Astrocyte of the spinal cord (primary cell): ENCODE measurements around the gene SLX4IP.

Source experiments
- DNase-seq: peaks from one replicate; pipeline ENCODE4 v3.0.0; 2011; ENCODE audit warnings: low read depth, low spot score
- H3K4me3 ChIP-seq: 2 replicates; pipeline ENCODE4 v1.5.1; 2011; ENCODE audit warnings: low read depth, mild to moderate bottlenecking, low read length, moderate library complexity
- in situ Hi-C: cut with HindIII; loops from 2 replicates; pipeline ENCODE4 v1.10.0; 2017; ENCODE audit warnings: low sequenced_read_pairs
- TF ChIP-seq, protein P1 (sequence below): IDR thresholded peaks from 2 replicates; pipeline ENCODE4 v1.5.1; 2012; ENCODE audit warnings: low read depth, mild to moderate bottlenecking, low read length, inconsistent platforms

The SLX4IP gene

DNA sequence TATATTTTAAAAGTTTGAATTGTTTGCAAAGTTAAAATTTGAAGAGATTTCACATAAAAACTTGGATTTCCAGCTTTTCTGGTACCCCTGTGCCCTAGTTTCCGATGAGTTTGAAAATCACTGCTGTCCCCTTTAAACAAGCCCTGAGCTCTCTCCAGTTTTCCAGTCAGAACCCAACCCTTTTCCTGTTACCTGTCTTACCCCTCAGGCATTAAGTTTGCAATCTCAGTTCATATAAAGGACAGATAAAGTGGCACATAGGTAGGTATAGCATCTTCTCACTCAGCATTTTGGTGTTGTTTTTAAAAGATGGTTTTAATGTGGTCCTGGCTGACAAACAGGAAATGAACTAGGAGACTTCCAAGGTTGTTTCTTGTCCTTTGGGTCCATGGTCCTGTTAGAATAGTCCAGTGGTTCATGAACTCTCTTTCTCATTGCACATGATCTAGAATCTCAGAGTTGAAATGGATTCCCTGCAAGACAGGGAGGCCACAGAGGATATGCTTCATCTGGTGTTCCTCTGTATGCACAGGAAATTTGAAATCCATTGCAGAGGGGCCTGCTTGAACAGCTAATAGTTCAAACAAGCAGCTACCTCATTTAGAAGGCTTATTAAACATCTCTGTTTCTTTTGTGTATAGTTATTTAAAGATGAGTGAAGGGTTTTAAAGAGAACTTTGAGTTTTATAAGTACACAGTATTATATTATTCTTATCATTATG lies 156.0 kb downstream of the SLX4IP start:
- DNase-seq, result no peak
- TF ChIP-seq, protein P1, sequence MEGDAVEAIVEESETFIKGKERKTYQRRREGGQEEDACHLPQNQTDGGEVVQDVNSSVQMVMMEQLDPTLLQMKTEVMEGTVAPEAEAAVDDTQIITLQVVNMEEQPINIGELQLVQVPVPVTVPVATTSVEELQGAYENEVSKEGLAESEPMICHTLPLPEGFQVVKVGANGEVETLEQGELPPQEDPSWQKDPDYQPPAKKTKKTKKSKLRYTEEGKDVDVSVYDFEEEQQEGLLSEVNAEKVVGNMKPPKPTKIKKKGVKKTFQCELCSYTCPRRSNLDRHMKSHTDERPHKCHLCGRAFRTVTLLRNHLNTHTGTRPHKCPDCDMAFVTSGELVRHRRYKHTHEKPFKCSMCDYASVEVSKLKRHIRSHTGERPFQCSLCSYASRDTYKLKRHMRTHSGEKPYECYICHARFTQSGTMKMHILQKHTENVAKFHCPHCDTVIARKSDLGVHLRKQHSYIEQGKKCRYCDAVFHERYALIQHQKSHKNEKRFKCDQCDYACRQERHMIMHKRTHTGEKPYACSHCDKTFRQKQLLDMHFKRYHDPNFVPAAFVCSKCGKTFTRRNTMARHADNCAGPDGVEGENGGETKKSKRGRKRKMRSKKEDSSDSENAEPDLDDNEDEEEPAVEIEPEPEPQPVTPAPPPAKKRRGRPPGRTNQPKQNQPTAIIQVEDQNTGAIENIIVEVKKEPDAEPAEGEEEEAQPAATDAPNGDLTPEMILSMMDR, result no peak
- in situ Hi-C loops, result no loop called here
- H3K4me3 ChIP-seq, result no peak overlapping the region

DNA sequence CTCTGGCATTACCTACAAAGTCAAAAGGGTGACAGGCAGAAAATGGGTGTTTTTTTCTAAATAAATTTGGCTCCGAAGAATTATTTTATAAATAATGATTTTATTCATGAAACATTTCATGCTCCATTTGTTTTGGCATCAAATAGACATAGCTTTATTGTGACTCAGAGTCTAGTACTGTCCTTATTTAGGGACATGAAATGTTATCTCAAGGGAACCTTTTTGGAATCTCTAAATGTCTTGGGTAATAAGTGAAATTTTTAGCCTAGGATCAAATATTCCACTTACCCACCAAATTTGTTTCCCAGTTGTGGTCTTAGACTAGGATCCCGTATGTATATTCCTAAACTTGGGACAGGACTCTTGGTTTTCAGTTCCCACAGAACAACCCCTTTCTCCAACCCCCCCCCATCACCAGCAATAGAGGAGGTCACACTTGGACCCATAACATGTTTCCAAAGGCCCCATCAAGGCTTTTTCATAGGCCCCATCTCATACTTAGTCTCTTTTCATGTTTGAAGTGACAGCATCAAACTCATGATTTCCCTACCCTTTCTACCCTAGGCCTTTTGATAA lies 156.9 kb downstream of the SLX4IP start:
- DNase-seq, result no peak
- TF ChIP-seq, protein P1, result no peak
- no peak overlapping the region for H3K4me3 ChIP-seq
- in situ Hi-C loops, result no loop called here

DNA sequence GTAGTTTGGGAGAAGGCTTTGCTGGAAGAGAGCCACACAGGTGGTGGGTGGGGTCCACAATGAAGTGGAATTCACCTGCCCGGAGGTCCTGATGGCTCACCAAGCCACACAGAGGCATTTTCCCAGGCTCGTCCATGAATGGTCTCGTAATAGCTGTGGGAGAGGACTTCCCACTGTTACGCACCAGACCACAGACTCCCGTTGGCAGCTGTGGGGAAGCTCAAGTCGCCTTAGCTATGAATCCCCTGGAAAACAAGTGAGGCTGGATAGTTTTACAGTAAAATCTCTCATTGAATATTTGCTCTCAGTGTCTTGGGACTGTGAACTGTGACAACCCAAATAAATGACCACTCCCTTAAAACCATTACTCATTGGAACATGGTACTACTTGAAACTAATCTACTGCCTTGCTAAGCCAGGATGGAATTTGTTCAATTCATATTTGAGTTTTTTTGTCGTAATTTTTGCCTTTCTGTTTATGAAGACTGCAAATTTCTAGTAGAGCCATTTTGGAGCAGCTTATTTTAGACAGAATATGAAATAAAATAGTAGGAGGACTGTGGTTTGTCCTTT lies 159.3 kb downstream of the SLX4IP start:
- TF ChIP-seq, protein P1, result no peak
- in situ Hi-C loops, result no loop called here
- H3K4me3 ChIP-seq, result no peak overlapping the region
- DNase-seq, result peak; percentile 79

DNA sequence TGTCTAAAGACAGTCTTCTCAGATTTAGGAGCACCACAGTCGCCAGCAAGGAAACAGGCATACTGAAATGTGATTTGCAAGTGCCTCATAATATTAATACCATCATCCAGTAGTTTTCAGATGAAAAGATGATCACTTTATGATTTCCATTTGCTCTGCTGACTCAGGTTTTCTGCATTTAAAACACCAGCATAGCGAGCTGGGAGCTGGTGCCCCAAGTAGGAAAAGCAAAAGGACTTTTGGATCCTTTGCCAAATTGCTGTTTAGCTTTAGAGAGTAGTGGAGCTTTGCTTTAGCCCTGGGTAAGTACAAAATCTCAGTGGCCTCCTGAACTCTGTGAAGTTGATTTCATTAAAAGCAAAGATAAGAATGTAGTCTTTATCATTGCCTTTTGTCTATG lies 160.2 kb downstream of the SLX4IP start:
- in situ Hi-C loops, result no loop called here
- TF ChIP-seq, protein P1, result no peak

DNA sequence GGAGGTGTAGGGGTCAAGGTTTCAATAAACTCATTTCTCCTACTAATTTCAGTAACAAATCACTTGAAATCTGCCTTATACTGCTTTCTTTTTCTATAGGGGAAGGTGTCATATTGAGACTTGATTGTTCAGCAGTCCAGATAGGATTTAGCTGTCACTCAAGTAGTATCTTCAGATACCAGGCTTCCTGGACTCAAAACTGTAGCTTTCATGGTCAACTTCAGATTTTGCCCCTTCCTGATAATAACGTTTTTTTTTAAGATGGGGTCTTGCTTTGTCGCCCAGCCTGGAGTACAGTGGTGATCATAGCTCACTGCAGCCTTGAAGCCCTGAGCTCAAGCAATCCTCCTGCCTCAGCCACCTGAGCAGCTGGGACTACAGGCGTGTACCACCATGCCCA lies 160.9 kb downstream of the SLX4IP start:
- TF ChIP-seq, protein P1, result no peak
- in situ Hi-C loops, result no loop called here
- no peak for DNase-seq
- no peak overlapping the region for H3K4me3 ChIP-seq

More for the DNA sequence above, 160.2 kb downstream of the SLX4IP start:
- DNase-seq, result no peak
- no peak overlapping the region for H3K4me3 ChIP-seq

- peak; percentile 86 for DNase-seq
- in situ Hi-C loops, result no loop called here
- no peak overlapping the region for H3K4me3 ChIP-seq
- TF ChIP-seq, protein P1, result no peak
Measured at GRCh38 chr20:10596710-10597121, 161.6 kb downstream of the SLX4IP start.
